Keratinocyte (primary cell): Measurements from ENCODE around the gene SERTAD4.

Experiments used
- CTCF ChIP-seq, 3 experiments: IDR thresholded peaks in 1 of 3; conservative IDR thresholded peaks in 1 of 3; optimal IDR thresholded peaks in 1 of 3; 2 replicates in 2 of 3; 3 replicates in 1 of 3; pipeline versions ENCODE3 to v1.5.1; 2011; ENCODE audit warnings: low read length in 3 of 3, mild to moderate bottlenecking in 3 of 3, moderate library complexity in 2 of 3, control low read depth in 1 of 3, inconsistent platforms in 1 of 3; ENCODE audit not compliant: insufficient read depth in 2 of 3; ENCODE audit errors: extremely low read depth in 1 of 3
- EZH2 ChIP-seq: IDR thresholded peaks from one replicate; pipeline ENCODE4 v1.6.1; 2012; ENCODE audit warnings: inconsistent platforms, mild to moderate bottlenecking, low read length, moderate library complexity

DNA sequence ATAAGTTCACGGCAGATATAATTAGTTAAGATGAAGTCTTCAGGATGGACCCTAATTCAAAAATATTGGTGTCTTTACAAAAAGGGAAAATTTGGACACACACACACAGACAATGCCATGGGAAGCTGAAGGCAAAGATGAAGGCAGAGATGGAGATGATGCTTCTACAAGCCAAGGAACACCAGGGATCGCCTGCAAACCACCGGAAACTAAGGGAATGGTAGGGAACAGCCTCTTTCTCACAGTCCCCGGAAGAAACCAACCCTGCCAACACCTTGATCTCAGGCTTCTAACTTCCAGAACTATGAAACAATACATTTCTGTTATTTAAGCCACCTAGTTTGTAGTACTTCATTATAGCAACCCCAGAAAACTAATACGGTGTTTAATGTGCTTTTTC is 15.1 kb upstream of the SERTAD4 start:
- TF ChIP-seq EZH2 (no peak), CTCF (optimal IDR thresholded peaks at IDR 0.05 in 1 of 3, IDR thresholded peaks at IDR 0.05 in 1 of 3, conservative IDR thresholded peaks at IDR 0.05 in 1 of 3; ENCODE audit: extremely low read depth in 1 of 3, insufficient read depth in 2 of 3, low read length in 3 of 3) (no peak)
